LNCAP (cell line): ENCODE data around the gene TXLNG.

Experiments used
- TF ChIP-seq, protein P1 (sequence below): fragments of 450-650 bp; IDR thresholded peaks from 2 replicates; pipeline ENCODE4 v1.5.1; 2017; ENCODE audit warnings: mild to moderate bottlenecking

TXLNG gene

DNA sequence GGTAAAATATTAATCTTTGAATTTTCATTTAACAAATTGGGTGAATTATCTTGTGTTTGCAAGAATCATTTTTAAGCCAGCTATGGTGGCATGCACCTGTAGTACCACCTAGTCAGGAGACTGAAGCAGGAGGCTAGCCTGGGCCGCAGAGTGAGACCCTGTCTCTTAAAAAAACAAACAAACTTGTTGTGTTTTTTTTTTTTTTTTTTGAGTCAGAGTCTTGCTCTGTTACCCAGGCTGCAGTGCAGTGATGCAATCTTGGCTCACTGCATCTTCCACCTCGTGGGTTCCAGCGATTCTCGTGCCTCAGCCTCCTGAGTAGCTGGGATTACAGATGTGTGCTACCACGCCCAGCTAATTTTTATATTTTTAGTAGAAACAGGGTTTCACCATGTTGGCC, 2.2 kb downstream of the TXLNG start:
- TF ChIP-seq, protein P1, sequence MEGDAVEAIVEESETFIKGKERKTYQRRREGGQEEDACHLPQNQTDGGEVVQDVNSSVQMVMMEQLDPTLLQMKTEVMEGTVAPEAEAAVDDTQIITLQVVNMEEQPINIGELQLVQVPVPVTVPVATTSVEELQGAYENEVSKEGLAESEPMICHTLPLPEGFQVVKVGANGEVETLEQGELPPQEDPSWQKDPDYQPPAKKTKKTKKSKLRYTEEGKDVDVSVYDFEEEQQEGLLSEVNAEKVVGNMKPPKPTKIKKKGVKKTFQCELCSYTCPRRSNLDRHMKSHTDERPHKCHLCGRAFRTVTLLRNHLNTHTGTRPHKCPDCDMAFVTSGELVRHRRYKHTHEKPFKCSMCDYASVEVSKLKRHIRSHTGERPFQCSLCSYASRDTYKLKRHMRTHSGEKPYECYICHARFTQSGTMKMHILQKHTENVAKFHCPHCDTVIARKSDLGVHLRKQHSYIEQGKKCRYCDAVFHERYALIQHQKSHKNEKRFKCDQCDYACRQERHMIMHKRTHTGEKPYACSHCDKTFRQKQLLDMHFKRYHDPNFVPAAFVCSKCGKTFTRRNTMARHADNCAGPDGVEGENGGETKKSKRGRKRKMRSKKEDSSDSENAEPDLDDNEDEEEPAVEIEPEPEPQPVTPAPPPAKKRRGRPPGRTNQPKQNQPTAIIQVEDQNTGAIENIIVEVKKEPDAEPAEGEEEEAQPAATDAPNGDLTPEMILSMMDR, result no peak

DNA sequence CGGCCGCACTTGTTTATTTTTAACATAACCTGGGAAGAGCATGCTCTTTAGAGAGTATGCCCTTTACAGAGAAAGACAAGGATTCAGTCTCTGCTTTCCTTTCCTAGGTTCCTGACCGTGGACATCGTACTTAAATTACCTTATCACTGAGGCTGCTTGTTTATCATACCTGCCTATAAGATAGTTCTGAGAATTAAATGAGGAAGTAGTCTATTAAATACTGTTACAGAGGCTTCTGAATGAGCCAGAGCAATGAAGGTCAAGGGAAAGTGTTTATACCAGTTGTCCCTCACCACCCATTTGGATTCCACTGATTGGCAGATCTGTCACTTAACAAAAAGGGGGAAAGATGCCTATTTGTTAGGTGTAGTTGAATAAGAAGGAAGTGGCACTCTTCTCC, 10.0 kb downstream of the TXLNG start:
- TF ChIP-seq, protein P1, result no peak

DNA sequence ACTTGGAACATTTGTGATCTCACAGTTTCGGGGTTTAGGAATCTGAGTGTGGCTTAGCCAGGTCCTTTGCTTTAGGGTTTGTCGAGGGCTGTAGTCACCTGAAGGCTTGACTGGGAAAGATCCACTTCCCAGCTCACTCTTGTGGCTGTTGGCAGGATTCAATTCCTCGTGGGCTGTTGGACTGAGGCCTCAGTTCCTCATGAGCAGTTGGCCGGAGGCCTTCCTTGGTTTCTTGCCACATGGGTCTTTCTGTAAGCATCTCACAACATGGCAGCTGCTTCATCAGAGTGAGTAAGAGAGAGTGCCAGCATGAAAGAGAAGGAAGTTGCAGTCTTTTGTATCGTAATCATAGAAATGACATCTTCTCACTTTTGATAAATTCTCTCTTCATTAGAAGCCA, 11.1 kb downstream of the TXLNG start:
- TF ChIP-seq, protein P1, result no peak

DNA sequence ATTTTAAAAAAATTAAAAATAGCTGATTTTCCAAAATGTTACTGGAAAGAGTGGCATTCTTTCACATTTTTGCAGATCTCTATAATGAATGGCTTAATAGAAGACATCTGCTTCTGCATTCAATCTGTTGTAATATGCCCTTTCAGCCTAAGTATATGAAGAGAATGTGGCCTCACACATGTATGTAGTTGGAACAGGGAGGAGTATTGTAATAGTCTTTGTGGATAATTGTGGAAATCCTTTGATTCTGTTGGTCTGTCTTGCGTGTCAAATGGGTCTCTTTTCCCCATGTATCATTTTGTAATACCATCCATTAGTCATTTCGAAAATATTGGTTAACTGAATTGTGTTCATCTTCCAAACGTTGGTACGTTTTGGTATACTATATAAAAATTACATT, 11.6 kb downstream of the TXLNG start:
- TF ChIP-seq, protein P1, result no peak

DNA sequence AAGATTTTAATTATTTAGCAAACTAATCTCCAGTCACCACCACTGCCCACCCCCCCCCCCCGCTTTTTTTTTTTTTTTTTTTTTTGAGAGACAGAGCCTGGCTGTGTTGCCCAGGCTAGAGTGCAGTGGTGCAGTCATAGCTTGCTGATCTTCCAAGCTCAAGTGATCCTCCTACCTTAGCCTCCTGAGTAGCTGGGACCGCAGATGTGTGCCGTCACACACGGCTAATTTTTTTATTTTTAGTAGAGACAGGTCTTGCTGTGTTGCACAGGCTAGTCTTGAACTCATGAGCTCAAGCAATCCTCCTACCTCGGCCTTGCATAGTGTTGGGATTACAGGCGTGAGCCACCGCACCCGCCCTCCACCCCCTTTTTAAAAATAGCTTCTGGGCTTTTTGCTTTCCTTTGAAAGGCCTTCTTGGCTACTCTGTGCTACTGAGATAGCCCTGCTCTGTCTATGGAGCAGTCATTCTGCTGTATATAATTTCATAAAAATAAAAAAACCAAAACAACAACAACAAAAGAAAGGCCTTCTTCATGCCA, 18.7 kb downstream of the TXLNG start:
- TF ChIP-seq, protein P1, result no peak

DNA sequence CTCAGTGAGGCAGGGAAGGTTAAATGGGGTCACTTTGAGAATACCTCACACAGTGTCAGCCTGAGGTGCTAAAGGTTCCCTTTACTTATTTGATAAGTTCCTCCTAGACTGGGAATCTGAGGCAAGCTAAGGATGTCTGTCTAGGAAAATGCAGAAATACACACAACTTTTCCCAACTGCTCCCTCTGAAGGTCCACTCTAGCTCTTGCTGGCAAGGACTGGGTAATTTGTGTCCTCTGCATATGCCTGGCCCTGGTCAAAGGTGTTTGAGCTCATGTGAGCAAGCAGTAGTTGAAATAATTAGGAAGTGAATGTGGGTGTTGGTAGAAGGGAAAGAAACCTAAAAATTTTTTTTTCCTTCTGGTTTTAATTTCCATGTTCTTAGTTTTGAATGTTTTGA, 21.3 kb downstream of the TXLNG start:
- TF ChIP-seq, protein P1, result no peak

DNA sequence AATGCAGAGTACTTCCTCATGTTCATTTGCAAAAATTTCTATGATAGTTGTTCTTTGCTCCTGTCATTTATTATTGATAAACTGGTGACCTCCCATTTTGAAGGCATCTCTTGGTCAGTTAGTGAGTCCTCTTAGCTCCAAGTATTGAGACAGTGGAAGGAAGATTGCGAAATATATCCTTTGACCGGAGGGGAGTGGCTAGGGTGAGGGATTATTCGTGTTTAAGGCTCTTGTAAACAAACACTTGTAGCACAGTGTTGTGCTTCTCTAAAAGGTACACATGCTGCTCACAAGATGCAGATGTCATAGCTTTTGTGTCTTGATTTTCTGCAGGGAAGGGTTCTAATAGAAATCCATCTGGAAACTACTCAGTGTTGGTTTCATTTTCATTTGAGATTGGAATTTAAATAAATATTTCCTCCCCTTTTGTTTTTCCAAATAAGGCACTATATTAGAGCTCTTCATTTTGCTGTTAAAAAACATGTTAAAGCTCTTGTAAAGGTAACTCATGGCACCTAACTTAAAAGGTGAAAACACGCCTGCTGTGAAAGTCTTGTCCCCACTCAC, 21.8 kb downstream of the TXLNG start:
- TF ChIP-seq, protein P1, result no peak

DNA sequence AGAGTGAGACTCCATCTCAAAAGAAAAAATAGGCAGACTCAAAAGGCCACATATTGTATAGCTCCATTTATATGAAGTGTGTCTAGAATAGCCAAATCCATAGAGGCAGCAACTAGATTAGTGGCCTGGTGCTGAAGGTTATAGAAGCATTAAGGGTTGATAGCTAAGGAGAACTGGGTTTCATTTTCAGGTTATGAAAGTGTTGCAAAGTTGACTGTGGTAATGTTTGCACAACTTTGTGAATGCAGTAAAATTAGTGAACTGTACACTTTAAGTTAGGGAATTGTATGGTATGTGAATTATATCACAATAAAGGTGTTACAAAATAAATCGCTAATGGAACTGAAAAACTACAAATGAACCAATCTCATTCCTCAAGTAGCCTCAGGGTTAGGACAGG, 28.3 kb downstream of the TXLNG start:
- TF ChIP-seq, protein P1, result no peak
